Sigmoid colon (tissue), 7 donors: ENCODE data around the gene CLMP. TPM values are rescaled to one million over a fixed set of nuclear protein-coding genes. Genes with fewer than 3 reads are reported as not detected.

Experiments used
- DNase-seq: peaks from one replicate; pipeline ENCODE4 v3.0.0-alpha.2; 2019
- H3K27ac ChIP-seq, 4 donors: fragments of 200-600 bp; sonication (generic); one replicate each; pipeline ENCODE4 v1.5.1; 2016 to 2019; ENCODE audit warnings: mild to moderate bottlenecking in 1 of 4
- H3K27me3 ChIP-seq, 3 donors: fragments of 200-600 bp; sonication (generic); one replicate each; pipeline ENCODE4 v1.5.1; 2019; ENCODE audit warnings: mild to moderate bottlenecking in 1 of 3
- H3K36me3 ChIP-seq, 4 donors: fragments of 200-600 bp; sonication (generic); one replicate each; pipeline ENCODE4 v1.5.1; 2016 to 2019
- H3K4me1 ChIP-seq, 4 donors: fragments of 200-600 bp; sonication (generic); one replicate each; pipeline ENCODE4 v1.5.1; 2017 to 2019
- H3K4me3 ChIP-seq, 4 donors: fragments of 200-600 bp; sonication (generic); one replicate each; pipeline ENCODE4 v1.5.1; 2017 to 2019; ENCODE audit warnings: mild to moderate bottlenecking in 2 of 4, moderate library complexity in 1 of 4
- H3K9me3 ChIP-seq, 4 donors: fragments of 200-600 bp in 3 of 4; sonication (generic) in 3 of 4; one replicate each; pipeline versions ENCODE4 v1.5.1 to v1.6.1; 2013 to 2019
- EP300 ChIP-seq, 4 donors: sonication (generic); formaldehyde crosslinking; IDR thresholded peaks; one replicate each; pipeline ENCODE4 v1.6.1; 2017; ENCODE audit warnings: antibody characterized with exemption in 4 of 4
- POLR2A ChIP-seq, 2 donors: fragments of 450-650 bp; IDR thresholded peaks; one replicate each; pipeline ENCODE4 v1.6.1; 2016; ENCODE audit warnings: antibody characterized with exemption in 2 of 2, mild to moderate bottlenecking in 2 of 2, moderate library complexity in 2 of 2
- POLR2AphosphoS5 ChIP-seq, 4 donors: sonication (generic); formaldehyde crosslinking; IDR thresholded peaks; one replicate each; pipeline ENCODE4 v1.6.1; 2017; ENCODE audit warnings: antibody characterized with exemption in 4 of 4
- WGBS, 2 donors: extraction: QIAGEN DNeasy Blood & Tissue Kit; methylation state at CpG; one replicate each; pipeline ENCODE4 v1.1.7; 2013; 5-methylcytosine and 5-hydroxymethylcytosine counted together
- intact Hi-C: fragments of 100-400 bp; cut with DNase I; formaldehyde crosslinking; loops from one replicate; pipeline ENCODE4 v1.15.1; 2023
- polyA plus RNA-seq, 3 donors: library from polyadenylated mRNA; stranded (reverse); fragments of 200-250 nt; gene quantifications; one replicate each; pipeline ENCODE4 v1.2.3, GENCODE V29; 2013
- total RNA-seq, 4 donors: library from RNA; depleted of rRNA; stranded (reverse); fragments of >200 nt; gene quantifications; one replicate each; pipeline ENCODE4 v1.1.0, GENCODE V29; 2016
- TF ChIP-seq, protein P1 (sequence below), 4 experiments: fragments of 450-650 bp in 3 of 4; fragments of 200-600 bp in 1 of 4; IDR thresholded peaks; one replicate each; pipeline ENCODE4 v1.5.1; 2016 to 2019; ENCODE audit warnings: antibody characterized with exemption in 4 of 4, mild to moderate bottlenecking in 3 of 4, moderate library complexity in 2 of 4
- donor health status: healthy with polysubstance abuse.
- donor health status: Bipolar disorder and iron deficiency.
- donor health status: healthy.

Gene CLMP
- total and polyA plus RNA-seq, 7 donors = 1.4 to 180 (median 104) TPM

DNA sequence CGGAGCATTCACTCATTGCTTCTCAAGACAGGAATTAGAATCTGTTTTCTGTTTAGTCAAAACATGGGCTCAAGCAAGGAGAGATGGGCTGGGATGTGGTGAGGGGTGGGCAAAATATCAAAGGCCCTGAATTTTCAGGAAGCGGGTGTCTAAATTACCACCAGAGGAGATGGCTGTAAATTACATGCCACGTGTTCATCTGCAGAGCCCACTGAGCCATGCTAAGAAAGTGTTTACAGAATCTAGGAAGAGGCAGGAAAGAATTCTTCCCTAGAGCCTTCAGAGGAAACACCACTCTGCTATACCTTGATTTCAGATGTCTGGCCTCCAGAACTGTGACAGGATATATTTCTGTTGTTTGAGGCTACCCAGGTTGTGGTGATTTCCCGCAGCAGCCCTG, 46.1 kb downstream of the CLMP start:
- WGBS, 2 donors = 84 to 91% methylated on average over 4 of the region's 4 CpGs
- DNase-seq = no peak
- no peak overlapping the region for H3K4me3 ChIP-seq
- H3K9me3 ChIP-seq = no peaks in the 10 kb centered on the region
- intact Hi-C loops = no loop called here
- no peak overlapping the region for H3K27ac ChIP-seq
- TF ChIP-seq POLR2AphosphoS5 (IDR thresholded peaks at IDR 0.05) (no peak), EP300 (IDR thresholded peaks at IDR 0.05) (no peak), POLR2A (IDR thresholded peaks at IDR 0.05) (no peak)
- TF ChIP-seq, protein P1, sequence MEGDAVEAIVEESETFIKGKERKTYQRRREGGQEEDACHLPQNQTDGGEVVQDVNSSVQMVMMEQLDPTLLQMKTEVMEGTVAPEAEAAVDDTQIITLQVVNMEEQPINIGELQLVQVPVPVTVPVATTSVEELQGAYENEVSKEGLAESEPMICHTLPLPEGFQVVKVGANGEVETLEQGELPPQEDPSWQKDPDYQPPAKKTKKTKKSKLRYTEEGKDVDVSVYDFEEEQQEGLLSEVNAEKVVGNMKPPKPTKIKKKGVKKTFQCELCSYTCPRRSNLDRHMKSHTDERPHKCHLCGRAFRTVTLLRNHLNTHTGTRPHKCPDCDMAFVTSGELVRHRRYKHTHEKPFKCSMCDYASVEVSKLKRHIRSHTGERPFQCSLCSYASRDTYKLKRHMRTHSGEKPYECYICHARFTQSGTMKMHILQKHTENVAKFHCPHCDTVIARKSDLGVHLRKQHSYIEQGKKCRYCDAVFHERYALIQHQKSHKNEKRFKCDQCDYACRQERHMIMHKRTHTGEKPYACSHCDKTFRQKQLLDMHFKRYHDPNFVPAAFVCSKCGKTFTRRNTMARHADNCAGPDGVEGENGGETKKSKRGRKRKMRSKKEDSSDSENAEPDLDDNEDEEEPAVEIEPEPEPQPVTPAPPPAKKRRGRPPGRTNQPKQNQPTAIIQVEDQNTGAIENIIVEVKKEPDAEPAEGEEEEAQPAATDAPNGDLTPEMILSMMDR (IDR thresholded peaks at IDR 0.05) = no peak
- H3K4me1 ChIP-seq = peaks cover 0 to 32% (median 12%) of the 10 kb centered on the region in 4 donors
- no peaks in the 10 kb centered on the region for H3K27me3 ChIP-seq
- H3K36me3 ChIP-seq = peaks cover 0 to 4% (median 0%) of the 10 kb centered on the region in 4 donors

DNA sequence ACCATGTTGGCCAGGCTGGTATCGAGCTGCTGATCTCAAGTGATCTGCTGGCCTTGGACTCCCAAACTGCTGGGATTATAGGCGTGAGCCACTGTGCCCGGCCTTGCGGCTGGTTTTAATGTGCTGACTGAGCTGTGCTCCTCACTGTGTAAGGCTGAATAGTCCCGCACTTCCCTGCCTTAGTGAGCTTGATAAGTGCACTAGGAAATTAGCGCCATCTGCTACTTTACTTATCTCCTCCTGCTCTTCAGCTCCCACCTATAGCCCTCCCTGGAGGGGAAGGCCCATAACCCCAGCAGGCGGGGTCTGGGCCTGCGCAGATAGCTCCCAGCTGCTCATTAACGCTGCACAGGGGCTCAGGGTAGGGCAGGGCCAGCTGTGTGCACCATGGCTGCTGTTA, 49.4 kb downstream of the CLMP start:
- no peak for TF ChIP-seq EP300 (IDR thresholded peaks at IDR 0.05)
- TF ChIP-seq, protein P1 (IDR thresholded peaks at IDR 0.05) = no peak
- Histone ChIP-seq H3K27me3 (no peaks in the 10 kb centered on the region), H3K27ac (peak overlapping the region in 3 of 4 donors; percentile 29 to 47 (median 32)), H3K36me3 (peaks cover 0 to 4% (median 0%) of the 10 kb centered on the region in 4 donors), H3K4me1 (peaks cover 0 to 21% (median 12%) of the 10 kb centered on the region in 4 donors), H3K9me3 (no peaks in the 10 kb centered on the region), H3K4me3 (no peak overlapping the region)
- intact Hi-C loops = no loop called here
- whole genome bisulfite sequencing, 2 donors = 82% methylated on average over 9 of the region's 9 CpGs
- no peak for DNase-seq

DNA sequence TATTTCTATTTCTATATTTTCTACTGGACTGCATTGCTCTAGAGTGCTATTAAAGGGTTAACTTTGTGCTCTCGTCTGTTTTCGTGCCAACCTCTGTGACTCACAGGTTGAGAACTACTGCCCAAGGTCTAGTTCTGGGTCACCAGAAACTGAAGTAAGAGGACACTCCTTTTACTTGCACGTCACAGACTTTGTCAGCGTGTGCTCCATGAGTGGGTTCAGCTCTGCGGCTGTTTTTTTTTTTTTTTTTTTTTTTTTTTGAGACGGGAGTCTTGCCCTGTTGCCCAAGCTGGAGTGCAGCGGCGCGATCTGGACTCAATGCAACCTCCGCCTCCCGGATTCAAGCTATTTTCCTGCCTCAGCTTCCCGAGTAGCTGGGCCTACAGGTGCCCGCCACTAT, 49.8 kb downstream of the CLMP start:
- Histone ChIP-seq H3K27me3 (no peaks in the 10 kb centered on the region), H3K36me3 (peaks cover 0 to 4% (median 0%) of the 10 kb centered on the region in 4 donors), H3K27ac (peak overlapping the region in 3 of 4 donors; percentile 29 to 47 (median 32)), H3K4me3 (no peak overlapping the region), H3K4me1 (peaks cover 0 to 21% (median 12%) of the 10 kb centered on the region in 4 donors), H3K9me3 (no peaks in the 10 kb centered on the region)
- WGBS, 2 donors = 53 to 70% methylated on average over 13 of the region's 13 CpGs
- intact Hi-C loops = no loop called here
- DNase-seq = no peak
- TF ChIP-seq POLR2A (IDR thresholded peaks at IDR 0.05) (no peak), POLR2AphosphoS5 (IDR thresholded peaks at IDR 0.05) (no peak), EP300 (IDR thresholded peaks at IDR 0.05) (no peak)
- TF ChIP-seq, protein P1 (IDR thresholded peaks at IDR 0.05) = no peak

DNA sequence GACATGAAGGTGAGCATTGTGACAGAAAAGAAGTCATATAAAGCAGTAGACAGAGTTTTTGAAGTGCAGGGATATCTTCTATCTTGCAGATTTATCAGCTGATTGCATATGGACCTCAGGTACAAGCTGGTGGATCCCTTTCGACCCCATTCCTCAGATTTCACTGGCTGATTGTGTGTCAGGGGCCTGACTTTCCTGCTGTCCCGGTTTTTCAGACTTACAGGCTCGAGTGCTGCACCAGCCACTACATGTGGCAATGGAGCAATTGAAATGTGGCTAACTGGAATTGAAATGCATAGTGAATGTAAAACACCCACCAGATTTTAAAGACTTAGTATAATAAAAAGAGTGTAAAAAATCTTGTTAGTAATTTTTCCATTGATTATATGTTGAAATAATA, 50.3 kb downstream of the CLMP start:
- Histone ChIP-seq H3K4me1 (peaks cover 0 to 21% (median 12%) of the 10 kb centered on the region in 4 donors), H3K4me3 (no peak overlapping the region), H3K9me3 (no peaks in the 10 kb centered on the region), H3K27me3 (no peaks in the 10 kb centered on the region), H3K36me3 (peaks cover 0 to 4% (median 0%) of the 10 kb centered on the region in 4 donors), H3K27ac (peak overlapping the region in 1 of 4 donors; percentile 47)
- 75 to 86% methylated on average over 3 of the region's 3 CpGs for WGBS, 2 donors
- TF ChIP-seq POLR2A (IDR thresholded peaks at IDR 0.05) = no peak
- TF ChIP-seq, protein P1 (IDR thresholded peaks at IDR 0.05) = no peak
- TF ChIP-seq EP300 (IDR thresholded peaks at IDR 0.05) = no peak
- no peak for TF ChIP-seq POLR2AphosphoS5 (IDR thresholded peaks at IDR 0.05)
- intact Hi-C loops = no loop called here
- no peak for DNase-seq

DNA sequence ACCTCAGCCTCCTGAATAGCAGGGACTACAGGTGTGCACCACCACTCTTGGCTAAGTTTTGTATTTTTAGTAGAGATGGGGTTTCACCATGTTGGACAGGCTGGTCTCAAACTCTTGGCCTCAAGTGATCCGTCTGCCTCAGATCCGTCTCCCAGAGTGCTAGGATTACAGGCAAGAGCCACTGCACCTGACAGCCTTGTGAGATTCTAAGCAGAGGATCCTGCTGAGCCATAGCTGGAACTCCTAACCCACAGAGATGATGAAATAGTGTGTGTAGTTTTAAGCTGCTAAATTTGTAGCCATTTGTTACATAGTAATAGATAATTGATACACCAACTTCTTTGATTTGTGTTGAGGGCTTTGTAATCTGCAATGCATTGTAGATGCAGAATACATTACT, 51.1 kb downstream of the CLMP start:
- H3K4me3 ChIP-seq = no peak overlapping the region
- H3K27me3 ChIP-seq = no peaks in the 10 kb centered on the region
- WGBS, 2 donors = 96 to 98% methylated on average over 2 of the region's 2 CpGs
- DNase-seq = no peak
- peaks cover 0 to 29% (median 12%) of the 10 kb centered on the region in 4 donors for H3K4me1 ChIP-seq
- TF ChIP-seq POLR2AphosphoS5 (IDR thresholded peaks at IDR 0.05) (no peak), POLR2A (IDR thresholded peaks at IDR 0.05) (no peak), EP300 (IDR thresholded peaks at IDR 0.05) (no peak)
- TF ChIP-seq, protein P1 (IDR thresholded peaks at IDR 0.05) = no peak
- no peaks in the 10 kb centered on the region for H3K36me3 ChIP-seq
- no peaks in the 10 kb centered on the region for H3K9me3 ChIP-seq
- intact Hi-C loops = no loop called here
- no peak overlapping the region for H3K27ac ChIP-seq
